Neural progenitor cell (in vitro differentiated cells): ENCODE measurements around the gene REM2.

Experiments
- CTCF ChIP-seq: fragments of 200-600 bp; sonication (generic); IDR thresholded peaks from 2 replicates; pipeline ENCODE4 v1.5.1; 2017; ENCODE audit warnings: antibody characterized with exemption, mild to moderate bottlenecking
- EZH2 ChIP-seq: fragments of 200-600 bp; sonication (generic); IDR thresholded peaks from 2 replicates; pipeline ENCODE4 v1.6.1; 2017; ENCODE audit warnings: antibody characterized with exemption, mild to moderate bottlenecking, moderate library complexity

DNA sequence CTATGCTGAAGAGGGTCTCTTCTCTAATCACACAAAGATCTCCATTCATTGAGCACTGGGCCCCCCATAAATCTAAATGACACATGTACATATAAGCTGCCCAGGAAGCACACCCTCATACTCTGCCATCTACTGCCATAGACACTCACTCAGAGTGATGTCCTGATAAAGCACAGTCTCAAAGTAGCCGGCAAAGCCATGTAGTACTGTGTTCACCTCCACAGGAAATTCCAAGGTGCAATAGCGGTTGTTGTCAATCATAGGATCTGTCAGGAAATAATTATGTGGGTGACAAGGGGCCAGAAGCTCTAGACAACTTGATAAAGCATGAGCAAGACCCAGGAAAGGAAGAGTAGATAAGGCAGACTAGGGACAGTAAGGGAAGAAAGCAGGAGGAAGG lies 39.3 kb downstream of the REM2 start:
- TF ChIP-seq EZH2 (no peak), CTCF (no peak)
